HG02973 (cell line): Measurements from ENCODE around the gene NFASC.

Source experiments
- ATAC-seq: cut with Tn5 transposase; IDR thresholded peaks from one replicate; pipeline ENCODE4 v1.9.1; 2021; ENCODE audit warnings: moderate library complexity; ENCODE audit not compliant: unreplicated experiment

Gene NFASC

GRCh38 chr1:205058853-205059252 lies 188.2 kb downstream of the NFASC start:
- no peak for ATAC-seq

- no peak for ATAC-seq
These were observed 189.0 kb downstream of the NFASC start for GRCh38 chr1:205059660-205060059.

- no peak for ATAC-seq
These were observed 190.1 kb downstream of the NFASC start for GRCh38 chr1:205060746-205061145.

- no peak for ATAC-seq
These were observed 190.6 kb downstream of the NFASC start for GRCh38 chr1:205061227-205061626.

- no peak for ATAC-seq
These were observed 191.0 kb downstream of the NFASC start for GRCh38 chr1:205061665-205062069.

GRCh38 chr1:205062319-205062718 lies 191.7 kb downstream of the NFASC start:
- no peak for ATAC-seq

- ATAC-seq = no peak
These were observed 192.2 kb downstream of the NFASC start for GRCh38 chr1:205062895-205063294.

GRCh38 chr1:205064301-205064700 lies 193.6 kb downstream of the NFASC start:
- no peak for ATAC-seq

GRCh38 chr1:205064741-205065316 lies 194.2 kb downstream of the NFASC start:
- no peak for ATAC-seq

GRCh38 chr1:205065666-205066065 lies 195.0 kb downstream of the NFASC start:
- no peak for ATAC-seq

GRCh38 chr1:205066141-205066818 lies 195.6 kb downstream of the NFASC start:
- ATAC-seq = no peak

- no peak for ATAC-seq
These were observed 196.4 kb downstream of the NFASC start for GRCh38 chr1:205067031-205067430.

- no peak for ATAC-seq
These were observed 197.3 kb downstream of the NFASC start for GRCh38 chr1:205068001-205068400.

- no peak for ATAC-seq
These were observed 197.9 kb downstream of the NFASC start for GRCh38 chr1:205068457-205069040.

- ATAC-seq = no peak
These were observed 198.9 kb downstream of the NFASC start for GRCh38 chr1:205069371-205070125.

GRCh38 chr1:205071028-205071409 lies 200.4 kb downstream of the NFASC start:
- no peak for ATAC-seq

- no peak for ATAC-seq
These were observed 201.1 kb downstream of the NFASC start for GRCh38 chr1:205071801-205072200.

- ATAC-seq = no peak
These were observed 201.6 kb downstream of the NFASC start for GRCh38 chr1:205072286-205072685.
